Left colon (tissue), 2 donors: ENCODE results near the gene ZEB1. TPM values are rescaled to one million over a fixed set of nuclear protein-coding genes. Genes with fewer than 3 reads are reported as not detected.
A peak's percentile ranks its signal among the peaks of the same experiment; 100 is the strongest.

Source experiments
- ATAC-seq: fragments of 200-7000 bp; cut with Tn5 transposase; one replicate; pipeline ENCODE4 v1.9.1; 2020; ENCODE audit warnings: mild to moderate bottlenecking, moderate library complexity
- DNase-seq, 2 donors: peaks; one replicate each; pipeline ENCODE4 v3.0.0-alpha.2; 2020
- intact Hi-C, 2 donors: fragments of 100-400 bp; cut with DNase I in 1 of 2; cut with micrococcal nuclease in 1 of 2; formaldehyde crosslinking; loops; one replicate each; pipeline versions ENCODE4 v1.11.2 to v1.14.0; 2022; cut with DNase I, micrococcal nuclease
- total RNA-seq, 2 donors: library from RNA; stranded (reverse); fragmentation: NEBNext Ultra II Directional; extraction: Animal tissue kit (Norgen Biotek cat#: 25700); gene quantifications; one replicate each; pipeline ENCODE4 v1.2.1, GENCODE V29; 2021
- donor health status: DM: no; HTN: no; CAD: no.
- donor health status: DM: yes; HTN: yes; CAD: no.

The ZEB1 gene
- total RNA-seq, 2 donors from 2014 or later: 8.5 to 24.9 TPM

DNA sequence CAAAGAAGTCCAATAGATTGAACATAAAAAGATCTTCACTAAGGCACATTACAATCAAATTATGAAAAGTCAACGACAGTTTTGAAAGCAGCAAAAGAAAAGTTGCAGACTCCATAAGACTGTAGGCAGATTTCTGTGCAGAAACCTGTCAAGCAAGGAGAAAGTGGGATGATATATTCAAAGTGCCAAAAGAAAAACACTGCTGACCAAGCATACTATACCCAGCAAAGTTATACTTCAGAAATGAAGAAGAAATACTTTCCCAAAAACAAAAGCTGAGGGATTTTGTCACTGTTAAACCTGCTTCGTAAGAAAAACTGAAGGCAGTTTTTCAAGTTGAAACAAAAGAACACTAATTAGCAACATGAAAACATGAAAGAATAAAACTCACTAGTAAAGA lies 145.5 kb downstream of the ZEB1 start:
- no peak for ATAC-seq

DNA sequence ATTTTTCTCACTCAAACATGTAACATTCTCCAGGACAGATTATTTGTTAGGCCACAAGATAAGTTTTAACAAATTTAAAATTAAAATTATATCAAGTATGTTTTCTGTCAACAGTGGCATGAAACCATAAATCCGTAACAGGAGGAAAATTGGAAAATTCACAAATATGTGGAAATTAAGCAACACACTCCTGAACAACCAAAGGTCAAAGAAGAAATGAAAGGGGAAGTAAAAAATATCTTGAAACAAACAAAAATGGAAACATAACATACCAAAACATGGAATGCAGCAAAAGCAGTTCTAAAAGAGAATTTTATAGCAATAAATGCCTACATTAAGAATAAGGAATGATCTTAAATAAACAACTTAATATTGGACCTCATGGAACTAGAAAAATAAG lies 147.3 kb downstream of the ZEB1 start:
- intact Hi-C loops: no loop called here
- no peak for ATAC-seq
- no peak for DNase-seq

More for the DNA sequence above, 145.5 kb downstream of the ZEB1 start:
- no peak for DNase-seq
- intact Hi-C loops: no loop called here

DNA sequence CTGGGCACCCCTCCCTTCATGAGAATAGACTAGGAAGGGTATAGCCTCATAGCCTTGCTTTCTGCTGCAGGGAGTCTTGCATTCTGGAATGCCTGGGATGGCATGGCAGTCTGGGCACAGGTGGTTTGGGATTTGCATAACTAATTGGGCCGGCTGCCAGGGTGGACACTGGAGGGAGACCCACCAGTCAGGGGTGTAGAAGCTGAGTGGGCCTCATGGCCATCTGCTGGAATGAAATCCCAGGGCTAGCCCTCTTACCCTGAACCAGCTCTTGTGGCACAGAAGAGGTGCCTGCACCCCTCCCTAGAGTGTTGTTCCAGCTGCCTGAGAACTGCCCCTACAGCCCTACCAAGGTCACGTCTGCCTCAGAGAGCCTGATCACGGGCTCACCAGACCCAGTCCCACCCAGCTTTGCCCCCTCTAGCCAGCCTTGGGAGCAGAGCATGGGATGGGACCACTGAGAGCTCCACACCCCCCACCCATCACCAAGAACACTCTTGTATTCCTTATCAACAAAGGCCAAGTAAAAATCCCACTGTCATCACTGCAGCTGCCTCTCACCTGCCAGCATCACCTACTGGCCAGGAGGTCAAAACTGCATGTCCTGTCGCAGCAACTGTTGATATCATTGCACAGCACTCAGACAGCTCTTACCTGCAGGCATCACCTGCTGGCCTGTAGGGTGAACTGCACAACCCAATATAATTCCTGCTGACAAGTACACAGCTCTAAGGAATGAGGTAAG lies 148.9 kb downstream of the ZEB1 start:
- intact Hi-C loops: no loop called here
- peak; percentile 11 to 26 for DNase-seq
- ATAC-seq: peak; percentile 77

DNA sequence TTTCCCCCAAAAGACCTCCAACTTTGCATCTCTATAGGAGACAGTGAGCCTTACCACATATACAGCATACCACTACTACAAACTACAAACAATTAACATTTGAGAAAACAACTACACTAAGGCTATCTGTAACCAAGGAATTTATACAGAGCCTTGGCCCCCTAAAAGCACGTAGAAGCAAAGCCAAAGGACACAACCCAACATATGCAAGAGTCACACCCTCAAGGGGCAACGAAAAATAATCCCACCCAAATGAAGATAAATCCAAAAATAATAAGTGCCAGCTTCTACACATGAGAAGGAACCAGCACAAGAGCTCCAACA lies 149.5 kb downstream of the ZEB1 start:
- DNase-seq: no peak
- no peak for ATAC-seq
- intact Hi-C loops: no loop called here

DNA sequence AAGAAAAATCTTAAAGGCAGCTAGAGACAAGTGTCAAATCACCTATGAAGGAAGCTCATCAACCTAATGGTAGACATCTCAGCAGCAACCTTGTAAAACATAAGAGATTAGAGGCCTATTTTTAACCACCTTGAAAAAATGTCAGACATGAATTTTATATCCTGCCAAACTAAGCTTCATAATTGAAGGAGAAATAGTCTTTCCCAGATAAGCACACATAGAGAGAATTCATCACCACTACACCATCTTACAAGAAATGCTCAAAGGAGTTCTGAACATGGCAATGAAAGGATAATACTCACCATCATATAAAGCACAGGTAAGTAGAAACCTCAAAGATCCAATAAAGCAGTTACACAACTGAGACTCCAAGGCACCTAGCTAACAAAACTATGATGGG lies 156.5 kb downstream of the ZEB1 start:
- intact Hi-C loops: no loop called here
- no peak for DNase-seq
- ATAC-seq: no peak

DNA sequence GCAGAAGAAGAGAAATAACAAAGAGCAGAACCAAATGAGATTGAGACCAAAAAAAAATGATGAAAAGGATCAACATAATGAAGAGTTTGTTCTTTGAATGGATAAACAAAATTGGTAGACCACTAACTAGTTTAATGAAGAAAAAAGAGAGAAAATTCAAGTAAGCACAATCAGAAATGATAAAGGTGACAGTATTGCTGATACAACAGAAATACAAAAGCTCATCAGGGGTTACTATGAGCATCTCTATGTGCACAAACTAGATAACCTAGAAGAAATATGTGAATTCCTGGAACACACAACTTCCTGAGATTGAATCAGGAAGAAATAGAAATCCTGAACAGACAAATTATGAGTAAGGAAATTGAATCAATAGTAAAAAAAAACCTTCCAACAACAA lies 157.1 kb downstream of the ZEB1 start:
- DNase-seq (no peak), ATAC-seq (no peak)
- intact Hi-C loops: no loop called here

DNA sequence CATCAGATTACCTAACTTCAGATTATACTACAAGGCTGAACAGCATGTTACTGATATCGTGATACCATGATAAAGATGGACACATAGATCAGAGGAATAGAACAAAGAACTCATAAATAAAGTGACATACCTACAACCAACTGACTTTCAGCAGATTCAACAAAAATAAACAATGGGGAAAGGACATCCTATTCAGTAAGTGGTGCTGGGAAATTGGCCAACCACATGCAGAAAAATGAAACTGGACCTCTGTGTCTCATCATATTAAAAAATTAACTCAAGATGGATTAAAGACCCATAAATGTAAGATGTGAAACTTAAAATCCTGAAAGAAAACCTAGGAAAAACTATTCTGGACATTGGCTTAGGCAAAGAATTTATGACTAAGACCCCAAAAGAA lies 158.6 kb downstream of the ZEB1 start:
- DNase-seq (no peak), ATAC-seq (no peak)
- intact Hi-C loops: no loop called here

DNA sequence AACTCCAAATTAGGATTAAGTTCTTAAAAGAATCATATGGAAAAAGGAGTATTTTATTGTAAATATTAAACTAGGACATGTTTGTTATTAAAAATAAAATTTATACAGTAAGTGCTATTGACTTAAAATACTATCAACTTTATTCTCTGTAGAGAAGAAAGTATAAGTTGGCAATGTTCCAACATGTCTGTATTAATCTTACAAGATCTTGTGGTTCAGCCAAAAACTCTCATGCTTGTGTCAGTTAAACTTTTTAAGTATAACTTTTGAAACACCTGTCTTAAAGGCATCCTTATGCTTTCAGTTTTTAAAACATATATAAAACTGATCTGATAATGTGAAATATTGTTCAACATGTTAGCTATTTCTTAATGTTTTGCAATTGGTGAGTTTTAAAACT lies 160.7 kb downstream of the ZEB1 start:
- no peak for ATAC-seq
- no peak for DNase-seq
- intact Hi-C loops: no loop called here

DNA sequence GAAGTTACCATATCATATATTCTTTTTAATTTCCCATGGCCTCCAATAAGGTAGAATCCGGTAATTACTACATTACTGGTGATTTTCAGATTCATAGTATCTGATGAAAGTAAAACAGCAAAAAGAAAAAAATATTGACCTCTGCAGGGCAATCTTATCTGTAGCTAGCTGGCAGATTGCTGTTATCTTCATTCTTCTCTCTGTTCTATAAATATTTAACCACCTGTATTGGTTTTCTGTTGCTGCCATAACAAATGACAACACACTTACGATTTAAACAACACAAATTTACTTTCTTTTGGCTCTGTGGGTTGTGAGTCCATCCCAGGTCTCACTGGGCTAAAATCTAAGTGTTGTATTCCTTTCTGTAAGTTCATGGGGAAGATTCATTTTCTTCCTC lies 164.5 kb downstream of the ZEB1 start:
- intact Hi-C loops: no loop called here
- no peak for ATAC-seq
- no peak for DNase-seq

DNA sequence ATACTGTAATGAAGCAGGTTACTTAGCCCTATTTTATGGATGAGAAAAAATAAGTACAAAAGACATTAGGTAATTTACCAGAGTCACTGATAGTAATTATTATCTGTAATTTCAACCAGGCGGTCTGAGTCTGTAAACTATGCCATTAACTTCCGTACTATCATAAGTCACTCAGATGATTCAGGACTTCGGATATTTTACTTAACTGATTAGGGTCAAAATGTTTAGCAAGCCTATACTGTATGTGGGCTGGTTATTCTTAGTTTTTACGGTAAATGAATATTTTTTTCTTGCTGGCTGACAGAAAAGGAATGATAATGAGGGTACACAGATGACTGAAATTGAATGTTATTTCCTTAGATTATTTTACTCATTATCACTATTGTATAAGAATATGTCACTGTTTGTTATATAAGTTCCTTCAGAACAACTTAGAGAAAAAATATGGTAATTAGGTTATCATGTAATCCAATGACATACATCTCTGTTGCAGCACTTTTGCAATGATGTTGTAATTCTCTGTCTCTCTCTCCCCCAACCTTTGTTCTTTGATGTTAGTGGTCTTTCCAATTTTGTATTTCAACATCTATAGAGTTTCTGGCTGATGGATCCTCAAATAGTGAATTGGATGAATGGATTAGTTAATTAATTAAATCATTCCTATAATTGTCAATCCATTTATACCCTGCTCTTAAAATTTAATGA lies 165.6 kb downstream of the ZEB1 start:
- intact Hi-C loops: no loop called here

DNA sequence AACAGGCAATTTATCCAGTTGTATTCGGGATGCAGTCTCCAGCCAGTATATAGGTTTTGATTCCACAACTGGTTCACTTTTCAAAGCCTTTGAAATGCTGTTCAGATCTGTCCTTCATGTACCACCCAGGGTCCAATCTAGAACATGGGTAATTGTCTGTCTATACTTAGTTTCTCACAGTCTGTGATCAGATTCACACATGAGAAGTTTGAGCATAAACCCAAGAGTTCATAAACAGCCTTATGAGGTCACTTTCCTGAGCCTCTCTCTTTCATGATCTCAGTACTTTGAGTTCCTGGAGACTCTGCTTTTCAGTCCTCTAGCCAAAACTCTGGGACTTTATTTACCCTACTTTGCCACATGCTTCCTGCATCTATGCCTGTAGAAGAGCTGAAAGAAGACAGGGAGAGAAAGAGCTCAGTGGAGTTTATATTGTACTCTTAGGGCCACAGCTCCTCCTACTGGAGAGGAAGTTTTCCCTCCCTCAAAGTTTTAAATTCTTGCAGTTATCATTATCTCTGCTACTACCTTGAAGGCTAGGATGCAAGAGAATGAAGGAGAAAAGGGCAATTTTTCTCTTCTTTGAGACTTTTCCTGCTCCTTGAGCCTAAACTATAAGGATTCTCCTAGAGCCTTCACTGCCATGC lies 172.0 kb downstream of the ZEB1 start:
- ATAC-seq: peak; percentile 40
- intact Hi-C loops: loop anchor here in 1 of 2 donors (5.0 to 10.0 kb wide), 2 partner anchors 314 to 709 kb away; no protein-coding TSS in a partner anchor
- DNase-seq: no peak

More for the DNA sequence above, 165.6 kb downstream of the ZEB1 start:
- no peak for DNase-seq
- ATAC-seq: no peak

DNA sequence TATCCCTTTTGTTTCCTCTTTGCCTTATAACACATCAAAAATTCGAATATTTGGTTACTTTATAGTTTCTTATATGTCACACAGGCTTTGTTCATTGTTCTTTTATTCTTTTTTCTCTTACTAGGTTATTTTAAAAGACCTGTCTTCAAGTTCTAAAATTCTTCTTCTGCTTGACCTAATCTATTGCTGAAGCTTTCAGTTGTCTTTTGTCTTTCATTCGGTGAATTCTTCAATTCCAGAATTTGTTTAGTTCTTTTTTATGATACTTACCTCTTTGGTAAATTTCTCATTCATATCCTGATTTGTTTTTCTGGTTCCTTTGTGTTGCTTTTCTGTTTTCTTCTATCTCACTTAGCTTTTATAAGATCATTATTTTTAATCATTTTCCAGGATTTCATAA lies 188.4 kb downstream of the ZEB1 start:
- intact Hi-C loops: no loop called here
- DNase-seq (no peak), ATAC-seq (no peak)

DNA sequence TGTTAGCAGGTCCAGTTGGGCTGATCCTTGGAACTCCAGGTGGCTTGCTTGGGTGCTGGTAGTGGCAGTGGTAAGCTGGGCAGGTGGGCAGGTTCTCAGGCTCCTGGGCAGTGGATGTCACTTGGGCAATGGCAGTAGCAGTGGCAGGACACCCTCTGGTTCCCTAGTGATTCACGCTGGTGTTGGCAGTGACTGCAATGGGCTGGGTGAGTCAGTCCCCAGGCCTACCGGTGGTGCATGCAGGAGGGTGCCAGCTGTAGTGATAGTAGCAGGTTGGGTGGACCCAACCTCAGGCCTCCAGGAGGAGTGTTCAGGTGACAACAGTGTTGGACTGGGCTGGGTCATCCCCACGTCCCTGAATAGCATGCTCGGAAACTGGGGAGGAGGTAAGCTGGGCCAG lies 189.2 kb downstream of the ZEB1 start:
- intact Hi-C loops: no loop called here
- no peak for ATAC-seq
- no peak for DNase-seq

DNA sequence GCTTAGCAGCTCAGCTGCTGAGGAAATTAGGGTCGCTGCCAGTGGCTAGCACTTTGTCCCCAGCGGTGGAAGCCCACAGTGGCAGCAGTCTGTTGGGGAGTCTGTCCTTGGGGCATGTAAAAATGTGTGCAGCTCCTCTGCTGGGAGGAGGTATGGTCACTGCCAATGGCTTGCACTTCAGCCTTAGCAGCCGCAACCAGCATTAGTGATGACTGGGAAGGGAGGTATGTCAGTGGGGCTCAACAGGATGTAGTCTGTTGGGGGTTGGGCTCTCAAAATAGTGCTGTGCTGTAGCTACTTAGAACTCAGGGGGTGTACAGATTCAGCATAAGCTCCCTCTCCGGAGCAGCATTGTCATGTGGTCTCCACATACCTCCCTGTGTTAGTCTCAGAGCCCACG lies 189.9 kb downstream of the ZEB1 start:
- no peak for ATAC-seq
- no peak for DNase-seq
- intact Hi-C loops: no loop called here

DNA sequence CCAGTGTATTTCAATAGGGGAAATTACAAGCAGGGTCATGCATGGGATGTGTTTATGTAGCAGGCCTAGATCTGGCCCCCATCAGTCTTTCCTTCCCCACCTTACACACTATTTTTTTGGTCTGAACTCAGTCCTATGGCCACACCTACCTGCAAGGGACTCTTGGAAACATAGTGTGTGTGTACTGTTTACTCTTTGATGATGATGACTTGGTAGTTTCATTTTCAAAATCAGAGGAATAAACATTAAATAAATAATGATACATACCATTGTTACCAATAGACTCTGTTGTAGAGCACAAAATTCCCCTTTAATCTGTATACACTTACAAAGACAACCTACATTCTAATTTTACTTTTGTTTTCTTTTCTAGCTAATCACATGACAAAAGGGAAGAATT lies 191.0 kb downstream of the ZEB1 start:
- ATAC-seq: no peak
- no peak for DNase-seq
- intact Hi-C loops: no loop called here

DNA sequence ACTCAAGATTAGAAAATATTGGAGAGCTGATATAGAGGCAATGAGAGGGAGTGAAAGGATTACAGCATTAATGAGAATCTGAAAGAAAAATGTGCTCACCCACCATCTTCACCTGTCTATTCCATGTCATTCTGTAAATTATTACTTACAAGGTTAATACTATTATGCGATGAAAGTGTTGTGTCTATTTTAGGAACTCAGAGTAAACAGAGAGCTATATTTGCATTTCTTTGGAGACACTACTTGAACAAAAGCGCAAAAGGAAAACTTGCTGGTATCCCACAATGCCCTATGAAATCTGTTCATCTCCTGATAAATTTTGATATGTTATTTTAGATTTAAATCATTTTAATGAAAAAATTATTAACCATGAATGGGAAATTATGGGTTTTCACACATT lies 196.1 kb downstream of the ZEB1 start:
- no peak for DNase-seq
- intact Hi-C loops: no loop called here
- no peak for ATAC-seq

DNA sequence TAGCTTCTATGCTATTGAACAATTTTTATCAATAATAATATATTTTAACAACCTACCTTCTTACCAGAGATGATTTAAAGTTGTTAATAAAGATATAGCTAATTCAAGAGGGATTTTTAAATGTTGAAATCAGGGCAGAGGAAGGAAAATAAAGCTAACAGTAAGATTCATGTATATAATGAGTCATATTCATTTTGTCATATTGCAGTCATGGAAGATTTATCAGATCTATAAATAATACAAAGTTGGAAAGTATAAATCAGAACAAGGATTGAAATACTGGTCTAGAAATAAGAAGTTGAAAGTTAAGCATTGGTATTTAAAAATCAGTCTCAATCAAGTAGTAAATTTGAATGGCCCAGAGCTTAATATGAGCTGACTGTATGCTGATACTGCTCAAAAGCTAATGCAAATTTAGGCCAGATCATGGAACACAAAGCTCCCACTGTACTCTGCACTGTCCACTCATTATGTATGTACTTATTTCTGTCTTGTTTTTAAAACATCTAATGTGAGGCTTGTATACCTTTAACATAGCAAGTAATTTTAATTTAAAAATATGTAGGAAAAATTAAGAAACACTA lies 196.9 kb downstream of the ZEB1 start:
- ATAC-seq (no peak), DNase-seq (no peak)
- intact Hi-C loops: no loop called here

DNA sequence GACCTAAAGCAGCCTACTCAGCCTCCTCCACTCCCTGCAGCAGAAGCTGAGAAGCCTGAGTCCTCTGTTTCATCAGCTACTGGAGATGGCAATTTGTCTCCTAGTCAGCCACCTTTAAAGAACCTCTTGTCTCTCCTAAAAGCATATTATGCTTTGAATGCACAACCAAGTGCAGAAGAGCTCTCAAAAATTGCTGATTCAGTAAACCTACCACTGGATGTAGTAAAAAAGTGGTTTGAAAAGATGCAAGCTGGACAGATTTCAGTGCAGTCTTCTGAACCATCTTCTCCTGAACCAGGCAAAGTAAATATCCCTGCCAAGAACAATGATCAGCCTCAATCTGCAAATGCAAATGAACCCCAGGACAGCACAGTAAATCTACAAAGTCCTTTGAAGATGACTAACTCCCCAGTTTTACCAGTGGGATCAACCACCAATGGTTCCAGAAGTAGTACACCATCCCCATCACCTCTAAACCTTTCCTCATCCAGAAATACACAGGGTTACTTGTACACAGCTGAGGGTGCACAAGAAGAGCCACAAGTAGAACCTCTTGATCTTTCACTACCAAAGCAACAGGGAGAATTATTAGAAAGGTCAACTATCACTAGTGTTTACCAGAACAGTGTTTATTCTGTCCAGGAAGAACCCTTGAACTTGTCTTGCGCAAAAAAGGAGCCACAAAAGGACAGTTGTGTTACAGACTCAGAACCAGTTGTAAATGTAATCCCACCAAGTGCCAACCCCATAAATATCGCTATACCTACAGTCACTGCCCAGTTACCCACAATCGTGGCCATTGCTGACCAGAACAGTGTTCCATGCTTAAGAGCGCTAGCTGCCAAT lies 202.2 kb downstream of the ZEB1 start:
- DNase-seq (no peak), ATAC-seq (no peak)
- intact Hi-C loops: no loop called here

DNA sequence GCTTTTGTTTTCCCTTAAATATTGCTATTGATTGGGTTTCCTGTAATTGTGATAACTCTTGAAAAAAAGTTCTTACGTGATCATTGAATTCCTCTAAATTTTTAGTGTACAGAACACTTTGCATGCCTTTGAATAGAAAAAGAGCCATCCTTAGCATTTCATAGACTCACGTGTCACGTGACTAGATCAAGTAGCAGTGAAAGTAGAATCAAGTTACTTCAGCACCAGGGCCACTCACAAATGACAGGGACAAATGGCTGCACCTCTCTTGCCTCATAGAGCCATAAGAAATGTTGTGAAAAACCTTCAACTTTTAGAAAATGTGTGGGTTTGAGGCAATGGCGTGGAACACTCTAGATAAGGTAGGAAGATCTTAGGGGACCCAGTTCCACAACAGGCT lies 203.8 kb downstream of the ZEB1 start:
- no peak for ATAC-seq
- no peak for DNase-seq
- intact Hi-C loops: no loop called here
